GM12878 (cell line): ENCODE measurements around the gene MESD. TPM values are rescaled to one million over a fixed set of nuclear protein-coding genes. Genes with fewer than 3 reads are reported as not detected.

Experiments used
- ATAC-seq: fragments of 200-7000 bp; cut with Tn5 transposase; 3 replicates; pipeline ENCODE4 v1.9.1; 2020; ENCODE audit warnings: mild to moderate bottlenecking, moderate library complexity
- BruUV-seq: library from RNA; stranded (reverse); fragments of 400-500 nt; replicated peaks from 2 replicates; lab custom pipeline; 2021; lab: Mats Ljungman, UMichigan
- CTCF ChIA-PET: fragments of 300-600 bp; sonication (Branson Sonifier 250); formaldehyde crosslinking; extraction: SDS; loops from one replicate; lab custom pipeline; 2021; ENCODE audit warnings: inconsistent platforms; lab: Yijun Ruan, JAX
- POLR2A ChIA-PET: fragments of 350-600 bp; formaldehyde crosslinking; extraction: SDS; loops from one replicate; lab custom pipeline; 2021; ENCODE audit warnings: inconsistent platforms; lab: Charles Lee
- RAD21 ChIA-PET: fragments of 300-600 bp; sonication (Branson Sonifier 250); formaldehyde crosslinking; loops from one replicate; lab custom pipeline; 2023; ENCODE audit warnings: antibody characterized with exemption; ENCODE audit not compliant: unreplicated experiment; lab: Charles Lee
- SMC1A ChIA-PET: fragments of 300-600 bp; sonication (Branson Sonifier 250); formaldehyde crosslinking; loops from one replicate; lab custom pipeline; 2023; ENCODE audit not compliant: unreplicated experiment, uncharacterized antibody; lab: Charles Lee
- DNase-seq: peaks from one replicate; pipeline ENCODE4 v3.0.0-alpha.2; 2011; ENCODE audit warnings: low read depth, low spot score
- FAIRE-seq: peaks from 3 replicates; lab custom pipeline; 2011; peaks lifted over from hg19 to GRCh38; lab: Jason Lieb, UNC
- H2AFZ ChIP-seq: 2 replicates; pipeline ENCODE4 v1.6.0; 2011; ENCODE audit warnings: low read depth, low read length, control low read depth; ENCODE audit not compliant: control insufficient read depth
- H3K27ac ChIP-seq: 2 replicates; pipeline ENCODE4 v1.5.1; 2011; ENCODE audit warnings: control low read depth; ENCODE audit not compliant: control insufficient read depth, insufficient read depth
- H3K27me3 ChIP-seq, 2 experiments: replicated peaks in 1 of 2; 2 replicates each; pipeline versions ENCODE4 v1.6.0 to v1.6.1; 2011; ENCODE audit warnings: low read length in 1 of 2; ENCODE audit not compliant: control insufficient read depth in 2 of 2, insufficient read depth in 2 of 2
- H3K36me3 ChIP-seq, 2 experiments: 2 replicates each; pipeline ENCODE4 v1.5.1; 2011; ENCODE audit warnings: low read length in 1 of 2; ENCODE audit not compliant: control insufficient read depth in 2 of 2, insufficient read depth in 2 of 2
- H3K4me1 ChIP-seq: 2 replicates; pipeline ENCODE4 v1.6.1; 2011; ENCODE audit warnings: mild to moderate bottlenecking, low read length, moderate library complexity, mixed read lengths; ENCODE audit not compliant: control insufficient read depth, insufficient read depth
- H3K4me2 ChIP-seq: 2 replicates; pipeline ENCODE4 v1.6.0; 2011; ENCODE audit warnings: control low read depth; ENCODE audit not compliant: control insufficient read depth, insufficient read depth
- H3K4me3 ChIP-seq: fragments of 200-600 bp; sonication (generic); 2 replicates; pipeline ENCODE4 v1.5.1; 2016
- H3K79me2 ChIP-seq: 2 replicates; pipeline ENCODE4 v1.6.0; 2011; ENCODE audit warnings: low read length; ENCODE audit not compliant: control insufficient read depth, insufficient read depth
- H3K9ac ChIP-seq: 2 replicates; pipeline ENCODE4 v1.8.0; 2011; ENCODE audit warnings: low read length, control low read depth, mixed read lengths; ENCODE audit not compliant: control insufficient read depth, insufficient read depth
- H3K9me3 ChIP-seq: replicated peaks from 3 replicates; pipeline ENCODE4 v1.5.1; 2011; ENCODE audit warnings: mild to moderate bottlenecking, low read length; ENCODE audit not compliant: control insufficient read depth, insufficient read depth
- H4K20me1 ChIP-seq: 2 replicates; pipeline ENCODE4 v1.6.0; 2011; ENCODE audit not compliant: control insufficient read depth, insufficient read depth
- LARP7 ChIP-seq: fragments of 450-650 bp; IDR thresholded peaks from 2 replicates; pipeline ENCODE4 v1.6.1; 2017; ENCODE audit warnings: mild to moderate bottlenecking
- MEF2A ChIP-seq: IDR thresholded peaks from 2 replicates; pipeline ENCODE4 v1.6.1; 2011; ENCODE audit warnings: low read depth, mild to moderate bottlenecking, low read length, moderate library complexity; ENCODE audit not compliant: insufficient read depth
- WGBS: methylation state at CpG from one replicate; pipeline ENCODE4 v1.1.6; 2016; ENCODE audit warnings: low lambda C conversion rate; ENCODE audit not compliant: insufficient replicate concordance, insufficient coverage; ENCODE audit errors: missing lambda C conversion rate; 5-methylcytosine and 5-hydroxymethylcytosine counted together
- in situ Hi-C: fragments of 300-500 bp; cut with MboI; formaldehyde crosslinking; loops from 9 replicates; pipeline ENCODE4 v1.14.3; 2018; ENCODE audit warnings: mixed read lengths
- intact Hi-C: fragments of 100-400 bp; cut with micrococcal nuclease; formaldehyde crosslinking; loops from one replicate; pipeline ENCODE4 v1.14.2; 2022; ENCODE audit not compliant: unreplicated experiment
- polyA plus RNA-seq, 11 experiments: library from polyadenylated mRNA; depleted of rRNA in 4 of 11; unstranded in 6 of 11; stranded (reverse) in 5 of 11; fragments of >200 nt; fragmentation: Nextera tagmentation in 4 of 11; fragmentation: Illumina TruSeq in 1 of 11; extraction: Ambion mirVana in 4 of 11; extraction: Trizol in 1 of 11; gene quantifications; 1 replicate in 1 of 11; 2 replicates in 10 of 11; pipeline versions ENCODE4 v1.2.1 to v1.2.3, GENCODE V29; 2011 to 2016; ENCODE audit warnings: inconsistent platforms in 2 of 11, missing spikeins in 2 of 11, low read depth in 1 of 11
- total RNA-seq, 4 experiments: library from RNA; depleted of rRNA in 3 of 4; stranded (reverse); fragments of >200 nt in 3 of 4; fragmentation: Illumina TruSeq in 1 of 4; extraction: Trizol in 1 of 4; gene quantifications; 2 replicates each; pipeline versions ENCODE4 v1.2.1 to v1.2.3, GENCODE V29; 2013 to 2021
- TF ChIP-seq, protein P1 (sequence below): fragments of 150-350 bp; IDR thresholded peaks from 2 replicates; pipeline ENCODE4 v1.6.1; 2016; ENCODE audit warnings: low read depth, low read length
- TF ChIP-seq, protein P2 (sequence below): IDR thresholded peaks from 2 replicates; pipeline ENCODE4 v1.6.1; 2011; ENCODE audit warnings: low read depth, low read length, improper control_type of control experiment, borderline replicate concordance
- TF ChIP-seq, protein P3 (sequence below): IDR thresholded peaks from 2 replicates; pipeline ENCODE4 v1.6.1; 2012; ENCODE audit warnings: improper control_type of control experiment, low read depth, low read length; ENCODE audit not compliant: insufficient replicate concordance

Gene MESD
- total and polyA plus RNA-seq, 10 of the 15 experiments (the other 5 are each of a cell fraction or from before 2014, with no cell fraction given) = 10.2 to 39.8 (median 20.9) TPM

DNA sequence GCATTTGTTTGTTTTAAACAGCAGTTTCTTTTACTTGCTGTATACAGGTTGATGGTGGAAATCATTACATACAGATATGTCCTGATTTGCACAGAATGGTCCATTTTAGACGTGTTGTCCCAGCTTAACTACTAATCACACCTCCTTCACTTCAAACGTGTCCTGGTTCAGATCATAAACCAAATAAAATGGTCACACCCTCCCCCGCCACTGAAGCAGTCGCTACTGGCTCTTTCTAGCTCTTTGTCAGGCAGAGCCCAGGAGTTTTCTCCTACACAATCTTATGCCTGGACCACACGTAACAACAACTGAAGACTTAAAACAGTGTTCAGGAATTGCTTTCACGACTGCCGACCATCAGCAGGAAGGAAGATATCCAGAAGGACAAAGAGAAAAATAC is 73.6 kb downstream of the MESD start:
- no peaks in the 10 kb centered on the region for H3K36me3 ChIP-seq
- TF ChIP-seq, protein P1, sequence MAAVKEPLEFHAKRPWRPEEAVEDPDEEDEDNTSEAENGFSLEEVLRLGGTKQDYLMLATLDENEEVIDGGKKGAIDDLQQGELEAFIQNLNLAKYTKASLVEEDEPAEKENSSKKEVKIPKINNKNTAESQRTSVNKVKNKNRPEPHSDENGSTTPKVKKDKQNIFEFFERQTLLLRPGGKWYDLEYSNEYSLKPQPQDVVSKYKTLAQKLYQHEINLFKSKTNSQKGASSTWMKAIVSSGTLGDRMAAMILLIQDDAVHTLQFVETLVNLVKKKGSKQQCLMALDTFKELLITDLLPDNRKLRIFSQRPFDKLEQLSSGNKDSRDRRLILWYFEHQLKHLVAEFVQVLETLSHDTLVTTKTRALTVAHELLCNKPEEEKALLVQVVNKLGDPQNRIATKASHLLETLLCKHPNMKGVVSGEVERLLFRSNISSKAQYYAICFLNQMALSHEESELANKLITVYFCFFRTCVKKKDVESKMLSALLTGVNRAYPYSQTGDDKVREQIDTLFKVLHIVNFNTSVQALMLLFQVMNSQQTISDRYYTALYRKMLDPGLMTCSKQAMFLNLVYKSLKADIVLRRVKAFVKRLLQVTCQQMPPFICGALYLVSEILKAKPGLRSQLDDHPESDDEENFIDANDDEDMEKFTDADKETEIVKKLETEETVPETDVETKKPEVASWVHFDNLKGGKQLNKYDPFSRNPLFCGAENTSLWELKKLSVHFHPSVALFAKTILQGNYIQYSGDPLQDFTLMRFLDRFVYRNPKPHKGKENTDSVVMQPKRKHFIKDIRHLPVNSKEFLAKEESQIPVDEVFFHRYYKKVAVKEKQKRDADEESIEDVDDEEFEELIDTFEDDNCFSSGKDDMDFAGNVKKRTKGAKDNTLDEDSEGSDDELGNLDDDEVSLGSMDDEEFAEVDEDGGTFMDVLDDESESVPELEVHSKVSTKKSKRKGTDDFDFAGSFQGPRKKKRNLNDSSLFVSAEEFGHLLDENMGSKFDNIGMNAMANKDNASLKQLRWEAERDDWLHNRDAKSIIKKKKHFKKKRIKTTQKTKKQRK = no peak
- TF ChIP-seq, protein P2, sequence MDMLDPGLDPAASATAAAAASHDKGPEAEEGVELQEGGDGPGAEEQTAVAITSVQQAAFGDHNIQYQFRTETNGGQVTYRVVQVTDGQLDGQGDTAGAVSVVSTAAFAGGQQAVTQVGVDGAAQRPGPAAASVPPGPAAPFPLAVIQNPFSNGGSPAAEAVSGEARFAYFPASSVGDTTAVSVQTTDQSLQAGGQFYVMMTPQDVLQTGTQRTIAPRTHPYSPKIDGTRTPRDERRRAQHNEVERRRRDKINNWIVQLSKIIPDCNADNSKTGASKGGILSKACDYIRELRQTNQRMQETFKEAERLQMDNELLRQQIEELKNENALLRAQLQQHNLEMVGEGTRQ = no peak
- TF ChIP-seq MEF2A = no peak
- TF ChIP-seq LARP7 = no peak
- TF ChIP-seq, protein P3, sequence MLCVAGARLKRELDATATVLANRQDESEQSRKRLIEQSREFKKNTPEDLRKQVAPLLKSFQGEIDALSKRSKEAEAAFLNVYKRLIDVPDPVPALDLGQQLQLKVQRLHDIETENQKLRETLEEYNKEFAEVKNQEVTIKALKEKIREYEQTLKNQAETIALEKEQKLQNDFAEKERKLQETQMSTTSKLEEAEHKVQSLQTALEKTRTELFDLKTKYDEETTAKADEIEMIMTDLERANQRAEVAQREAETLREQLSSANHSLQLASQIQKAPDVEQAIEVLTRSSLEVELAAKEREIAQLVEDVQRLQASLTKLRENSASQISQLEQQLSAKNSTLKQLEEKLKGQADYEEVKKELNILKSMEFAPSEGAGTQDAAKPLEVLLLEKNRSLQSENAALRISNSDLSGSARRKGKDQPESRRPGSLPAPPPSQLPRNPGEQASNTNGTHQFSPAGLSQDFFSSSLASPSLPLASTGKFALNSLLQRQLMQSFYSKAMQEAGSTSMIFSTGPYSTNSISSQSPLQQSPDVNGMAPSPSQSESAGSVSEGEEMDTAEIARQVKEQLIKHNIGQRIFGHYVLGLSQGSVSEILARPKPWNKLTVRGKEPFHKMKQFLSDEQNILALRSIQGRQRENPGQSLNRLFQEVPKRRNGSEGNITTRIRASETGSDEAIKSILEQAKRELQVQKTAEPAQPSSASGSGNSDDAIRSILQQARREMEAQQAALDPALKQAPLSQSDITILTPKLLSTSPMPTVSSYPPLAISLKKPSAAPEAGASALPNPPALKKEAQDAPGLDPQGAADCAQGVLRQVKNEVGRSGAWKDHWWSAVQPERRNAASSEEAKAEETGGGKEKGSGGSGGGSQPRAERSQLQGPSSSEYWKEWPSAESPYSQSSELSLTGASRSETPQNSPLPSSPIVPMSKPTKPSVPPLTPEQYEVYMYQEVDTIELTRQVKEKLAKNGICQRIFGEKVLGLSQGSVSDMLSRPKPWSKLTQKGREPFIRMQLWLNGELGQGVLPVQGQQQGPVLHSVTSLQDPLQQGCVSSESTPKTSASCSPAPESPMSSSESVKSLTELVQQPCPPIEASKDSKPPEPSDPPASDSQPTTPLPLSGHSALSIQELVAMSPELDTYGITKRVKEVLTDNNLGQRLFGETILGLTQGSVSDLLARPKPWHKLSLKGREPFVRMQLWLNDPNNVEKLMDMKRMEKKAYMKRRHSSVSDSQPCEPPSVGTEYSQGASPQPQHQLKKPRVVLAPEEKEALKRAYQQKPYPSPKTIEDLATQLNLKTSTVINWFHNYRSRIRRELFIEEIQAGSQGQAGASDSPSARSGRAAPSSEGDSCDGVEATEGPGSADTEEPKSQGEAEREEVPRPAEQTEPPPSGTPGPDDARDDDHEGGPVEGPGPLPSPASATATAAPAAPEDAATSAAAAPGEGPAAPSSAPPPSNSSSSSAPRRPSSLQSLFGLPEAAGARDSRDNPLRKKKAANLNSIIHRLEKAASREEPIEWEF = no peak
- H3K27me3 ChIP-seq = no peaks in the 10 kb centered on the region; a peak in 1 of 4 replicates
- no peak overlapping the region for H3K9ac ChIP-seq
- ChIA-PET CTCF (no interaction called here), SMC1A (no interaction called here), POLR2A (no interaction called here), RAD21 (no interaction called here)
- no peak overlapping the region for H3K4me3 ChIP-seq
- no peak overlapping the region for H3K27ac ChIP-seq
- FAIRE-seq = no peak
- H3K4me1 ChIP-seq = peaks cover 5% of the 10 kb centered on the region; the same call in 1 of the 2 replicates
- no peak for DNase-seq
- H2AFZ ChIP-seq = no peak overlapping the region
- no peaks in the 10 kb centered on the region for H4K20me1 ChIP-seq
- in situ Hi-C loops = no loop called here
- H3K79me2 ChIP-seq = no peaks in the 10 kb centered on the region
- no peak for ATAC-seq
- H3K9me3 ChIP-seq = no peaks in the 10 kb centered on the region
- no TSS peak for BruUV-seq
- 28% methylated on average over 7 of the region's 7 CpGs for WGBS
- intact Hi-C loops = no loop called here
- H3K4me2 ChIP-seq = no peak overlapping the region
